HG03342 (cell line): ENCODE results near the gene LRRC8E.

Source experiments
- ATAC-seq: cut with Tn5 transposase; IDR thresholded peaks from one replicate; pipeline ENCODE4 v1.9.1; 2021; ENCODE audit warnings: mild to moderate bottlenecking, moderate library complexity; ENCODE audit not compliant: unreplicated experiment

The LRRC8E gene

GRCh38 chr19:7918615-7919421, 30.5 kb downstream of the LRRC8E start:
- no peak for ATAC-seq

- peak; percentile 57 for ATAC-seq
Observed at GRCh38 chr19:7919610-7920518, 31.6 kb downstream of the LRRC8E start, which contains the start of gene SNAPC2. Gene SNAPC2, plus strand, starts transcription at chr19:7920338. Its CDS starts 29 bp downstream, at chr19:7920367.

- peak; percentile 31 for ATAC-seq
Observed at GRCh38 chr19:7920519-7921301, 32.4 kb downstream of the LRRC8E start.

- no peak for ATAC-seq
Observed at GRCh38 chr19:7921302-7921966, 33.1 kb downstream of the LRRC8E start.

- no peak for ATAC-seq
Observed at GRCh38 chr19:7921967-7922835, 33.9 kb downstream of the LRRC8E start.

GRCh38 chr19:7922836-7923195, 34.5 kb downstream of the LRRC8E start:
- no peak for ATAC-seq

- no peak for ATAC-seq
Observed at GRCh38 chr19:7923295-7924191, 35.2 kb downstream of the LRRC8E start.

GRCh38 chr19:7924241-7924640, 35.9 kb downstream of the LRRC8E start:
- ATAC-seq, result no peak

- no peak for ATAC-seq
Observed at GRCh38 chr19:7924651-7925170, 36.4 kb downstream of the LRRC8E start.

GRCh38 chr19:7925171-7925851, 37.0 kb downstream of the LRRC8E start:
- no peak for ATAC-seq

- no peak for ATAC-seq
Observed at GRCh38 chr19:7926021-7926726, 37.9 kb downstream of the LRRC8E start, which contains the start of gene CTXN1. Gene CTXN1, minus strand, starts transcription at chr19:7926135. Its CDS starts 597 bp downstream, at chr19:7925538.

- ATAC-seq, result no peak
Observed at GRCh38 chr19:7926727-7927604, 38.7 kb downstream of the LRRC8E start.

- ATAC-seq, result no peak
Observed at GRCh38 chr19:7927605-7928333, 39.5 kb downstream of the LRRC8E start.

GRCh38 chr19:7928334-7928706, 40.0 kb downstream of the LRRC8E start:
- ATAC-seq, result no peak
